GM12878 (cell line): ENCODE results near the gene TMEM120B. TPM values are rescaled to one million over a fixed set of nuclear protein-coding genes. Genes with fewer than 3 reads are reported as not detected.

Experiments used
- ATAC-seq: fragments of 200-7000 bp; cut with Tn5 transposase; 3 replicates; pipeline ENCODE4 v1.9.1; 2020; ENCODE audit warnings: mild to moderate bottlenecking, moderate library complexity
- BruUV-seq: library from RNA; stranded (reverse); fragments of 400-500 nt; replicated peaks from 2 replicates; lab custom pipeline; 2021; lab: Mats Ljungman, UMichigan
- CTCF ChIA-PET: fragments of 300-600 bp; sonication (Branson Sonifier 250); formaldehyde crosslinking; extraction: SDS; loops from one replicate; lab custom pipeline; 2021; ENCODE audit warnings: inconsistent platforms; lab: Yijun Ruan, JAX
- POLR2A ChIA-PET: fragments of 350-600 bp; formaldehyde crosslinking; extraction: SDS; loops from one replicate; lab custom pipeline; 2021; ENCODE audit warnings: inconsistent platforms; lab: Charles Lee
- RAD21 ChIA-PET: fragments of 300-600 bp; sonication (Branson Sonifier 250); formaldehyde crosslinking; loops from one replicate; lab custom pipeline; 2023; ENCODE audit warnings: antibody characterized with exemption; ENCODE audit not compliant: unreplicated experiment; lab: Charles Lee
- SMC1A ChIA-PET: fragments of 300-600 bp; sonication (Branson Sonifier 250); formaldehyde crosslinking; loops from one replicate; lab custom pipeline; 2023; ENCODE audit not compliant: unreplicated experiment, uncharacterized antibody; lab: Charles Lee
- DNase-seq: peaks from one replicate; pipeline ENCODE4 v3.0.0-alpha.2; 2011; ENCODE audit warnings: low read depth, low spot score
- FAIRE-seq: peaks from 3 replicates; lab custom pipeline; 2011; peaks lifted over from hg19 to GRCh38; lab: Jason Lieb, UNC
- H2AFZ ChIP-seq: 2 replicates; pipeline ENCODE4 v1.6.0; 2011; ENCODE audit warnings: low read depth, low read length, control low read depth; ENCODE audit not compliant: control insufficient read depth
- H3K27ac ChIP-seq: 2 replicates; pipeline ENCODE4 v1.5.1; 2011; ENCODE audit warnings: control low read depth; ENCODE audit not compliant: control insufficient read depth, insufficient read depth
- H3K27me3 ChIP-seq, 2 experiments: replicated peaks in 1 of 2; 2 replicates each; pipeline versions ENCODE4 v1.6.0 to v1.6.1; 2011; ENCODE audit warnings: low read length in 1 of 2; ENCODE audit not compliant: control insufficient read depth in 2 of 2, insufficient read depth in 2 of 2
- H3K36me3 ChIP-seq, 2 experiments: 2 replicates each; pipeline ENCODE4 v1.5.1; 2011; ENCODE audit warnings: low read length in 1 of 2; ENCODE audit not compliant: control insufficient read depth in 2 of 2, insufficient read depth in 2 of 2
- H3K4me1 ChIP-seq: 2 replicates; pipeline ENCODE4 v1.6.1; 2011; ENCODE audit warnings: mild to moderate bottlenecking, low read length, moderate library complexity, mixed read lengths; ENCODE audit not compliant: control insufficient read depth, insufficient read depth
- H3K4me2 ChIP-seq: 2 replicates; pipeline ENCODE4 v1.6.0; 2011; ENCODE audit warnings: control low read depth; ENCODE audit not compliant: control insufficient read depth, insufficient read depth
- H3K4me3 ChIP-seq: fragments of 200-600 bp; sonication (generic); 2 replicates; pipeline ENCODE4 v1.5.1; 2016
- H3K79me2 ChIP-seq: 2 replicates; pipeline ENCODE4 v1.6.0; 2011; ENCODE audit warnings: low read length; ENCODE audit not compliant: control insufficient read depth, insufficient read depth
- H3K9ac ChIP-seq: 2 replicates; pipeline ENCODE4 v1.8.0; 2011; ENCODE audit warnings: low read length, control low read depth, mixed read lengths; ENCODE audit not compliant: control insufficient read depth, insufficient read depth
- H3K9me3 ChIP-seq: replicated peaks from 3 replicates; pipeline ENCODE4 v1.5.1; 2011; ENCODE audit warnings: mild to moderate bottlenecking, low read length; ENCODE audit not compliant: control insufficient read depth, insufficient read depth
- H4K20me1 ChIP-seq: 2 replicates; pipeline ENCODE4 v1.6.0; 2011; ENCODE audit not compliant: control insufficient read depth, insufficient read depth
- ASH2L ChIP-seq: fragments of 300-600, 200-600 bp; sonication (generic); IDR thresholded peaks from 2 replicates; pipeline ENCODE4 v1.6.1; 2017; ENCODE audit warnings: low read depth, mild to moderate bottlenecking, borderline replicate concordance
- BHLHE40 ChIP-seq, 2 experiments: fragments of 450-650 bp in 1 of 2; IDR thresholded peaks; 2 replicates each; pipeline ENCODE4 v1.6.1; 2011 to 2017; ENCODE audit warnings: low read depth in 2 of 2, borderline replicate concordance in 1 of 2, improper control_type of control experiment in 1 of 2, low read length in 1 of 2, mild to moderate bottlenecking in 1 of 2
- BRCA1 ChIP-seq: IDR thresholded peaks from 2 replicates; pipeline ENCODE4 v1.6.1; 2011; ENCODE audit warnings: low read depth, low read length, improper control_type of control experiment
- CBX5 ChIP-seq: sonication (generic); IDR thresholded peaks from 2 replicates; pipeline ENCODE4 v1.6.1; 2016; ENCODE audit warnings: low read depth, moderate library complexity, mild to moderate bottlenecking, inconsistent platforms
- CREB1 ChIP-seq: IDR thresholded peaks from 2 replicates; pipeline ENCODE4 v1.6.1; 2012; ENCODE audit warnings: low read depth, mild to moderate bottlenecking, inconsistent platforms
- GABPA ChIP-seq: IDR thresholded peaks from 2 replicates; pipeline ENCODE4 v1.6.1; 2014; ENCODE audit warnings: antibody characterized with exemption, low read depth, mild to moderate bottlenecking, inconsistent platforms
- HCFC1 ChIP-seq: fragments of 150-350 bp; IDR thresholded peaks from 2 replicates; pipeline ENCODE4 v1.6.1; 2014; ENCODE audit warnings: low read length
- HSF1 ChIP-seq: fragments of 150-350 bp; IDR thresholded peaks from 2 replicates; pipeline ENCODE4 v1.6.1; 2014; ENCODE audit warnings: mild to moderate bottlenecking, low read depth, low read length
- KLF5 ChIP-seq: fragments of 450-650 bp; IDR thresholded peaks from 2 replicates; pipeline ENCODE4 v1.6.1; 2014; ENCODE audit warnings: mild to moderate bottlenecking; ENCODE audit not compliant: partially characterized antibody
- POLR2AphosphoS5 ChIP-seq: IDR thresholded peaks from 2 replicates; pipeline ENCODE4 v1.6.1; 2011; ENCODE audit warnings: mild to moderate bottlenecking, low read length, inconsistent platforms
- REST ChIP-seq: IDR thresholded peaks from 2 replicates; pipeline ENCODE4 v1.6.1; 2012; ENCODE audit warnings: mild to moderate bottlenecking, low read depth, low read length
- SIX5 ChIP-seq: IDR thresholded peaks from 2 replicates; pipeline ENCODE4 v1.6.1; 2011; ENCODE audit warnings: mild to moderate bottlenecking, low read depth, low read length, moderate library complexity; ENCODE audit not compliant: severe bottlenecking
- SKIL ChIP-seq: fragments of 450-650 bp; IDR thresholded peaks from 2 replicates; pipeline ENCODE4 v1.6.1; 2017; ENCODE audit warnings: mild to moderate bottlenecking, low read depth, inconsistent platforms; ENCODE audit not compliant: poor library complexity, severe bottlenecking
- TBL1XR1 ChIP-seq: IDR thresholded peaks from 2 replicates; pipeline ENCODE4 v1.6.1; 2012; ENCODE audit warnings: low read depth, low read length, improper control_type of control experiment
- WGBS: methylation state at CpG from one replicate; pipeline ENCODE4 v1.1.6; 2016; ENCODE audit warnings: low lambda C conversion rate; ENCODE audit not compliant: insufficient replicate concordance, insufficient coverage; ENCODE audit errors: missing lambda C conversion rate; 5-methylcytosine and 5-hydroxymethylcytosine counted together
- in situ Hi-C: fragments of 300-500 bp; cut with MboI; formaldehyde crosslinking; loops from 9 replicates; pipeline ENCODE4 v1.14.3; 2018; ENCODE audit warnings: mixed read lengths
- intact Hi-C: fragments of 100-400 bp; cut with micrococcal nuclease; formaldehyde crosslinking; loops from one replicate; pipeline ENCODE4 v1.14.2; 2022; ENCODE audit not compliant: unreplicated experiment
- polyA plus RNA-seq, 11 experiments: library from polyadenylated mRNA; depleted of rRNA in 4 of 11; unstranded in 6 of 11; stranded (reverse) in 5 of 11; fragments of >200 nt; fragmentation: Nextera tagmentation in 4 of 11; fragmentation: Illumina TruSeq in 1 of 11; extraction: Ambion mirVana in 4 of 11; extraction: Trizol in 1 of 11; gene quantifications; 1 replicate in 1 of 11; 2 replicates in 10 of 11; pipeline versions ENCODE4 v1.2.1 to v1.2.3, GENCODE V29; 2011 to 2016; ENCODE audit warnings: inconsistent platforms in 2 of 11, missing spikeins in 2 of 11, low read depth in 1 of 11
- total RNA-seq, 4 experiments: library from RNA; depleted of rRNA in 3 of 4; stranded (reverse); fragments of >200 nt in 3 of 4; fragmentation: Illumina TruSeq in 1 of 4; extraction: Trizol in 1 of 4; gene quantifications; 2 replicates each; pipeline versions ENCODE4 v1.2.1 to v1.2.3, GENCODE V29; 2013 to 2021

Gene TMEM120B
- total and polyA plus RNA-seq, 10 of the 15 experiments (the other 5 are each of a cell fraction or from before 2014, with no cell fraction given) = 4.0 to 26.2 (median 9.2) TPM

- TF ChIP-seq HSF1 = no peak
These were observed 86.2 kb downstream of the TMEM120B start (continued) for GRCh38 chr12:121798787-121799155.

- in situ Hi-C loops = loop anchor here (5.0 kb wide), 1 partner anchor 88 kb away; the partner anchor contains the start of gene PSMD9
- ChIA-PET RAD21 (interaction anchor here (1.2 to 11.7 kb wide), 2 partner anchors 8 to 30 kb away, joined by 3 to 395 read pairs; partner anchors contain the start of gene SETD1B), SMC1A (interaction anchor here (1.1 to 10.5 kb wide), 4 partner anchors 8 to 89 kb away, joined by 3 to 226 read pairs (median 6); partner anchors contain the start of genes PSMD9 and SETD1B), CTCF (interaction anchor here (1.1 to 16.2 kb wide), 6 partner anchors 8 to 119 kb away, joined by 3 to 565 read pairs (median 47); partner anchors contain the start of genes CFAP251, PSMD9 and SETD1B), POLR2A (interaction anchor here (0.5 to 10.1 kb wide), 4 partner anchors 7 to 726 kb away, joined by 3 to 155 read pairs (median 26); partner anchors contain the start of gene RHOF)
- no TSS peak for BruUV-seq
- H4K20me1 ChIP-seq = no peaks in the 10 kb centered on the region; the same call in 1 of the 2 replicates
- peak overlapping the region; percentile 99 for H3K4me3 ChIP-seq
- peak; percentile 6 for ATAC-seq
- no peaks in the 10 kb centered on the region for H3K27me3 ChIP-seq
- 29% methylated on average over 18 of the region's 30 CpGs for WGBS
- no peak overlapping the region; the same call in 1 of the 2 replicates for H2AFZ ChIP-seq
- intact Hi-C loops = no loop called here
- peak overlapping the region; percentile 88 for H3K4me2 ChIP-seq
- H3K9ac ChIP-seq = peak overlapping the region; percentile 100
- peaks cover 10 to 15% of the 10 kb centered on the region in 2 experiments; a peak in 3 of 4 replicates for H3K36me3 ChIP-seq
- H3K79me2 ChIP-seq = peaks cover 50% of the 10 kb centered on the region
- H3K4me1 ChIP-seq = peaks cover 20% of the 10 kb centered on the region
- no peaks in the 10 kb centered on the region for H3K9me3 ChIP-seq
- no peak for DNase-seq
- peak; percentile 52 for FAIRE-seq
- H3K27ac ChIP-seq = peak overlapping the region; percentile 97
- TF ChIP-seq POLR2AphosphoS5 (no peak; the same call in 1 of the 2 replicates), SKIL (no peak), BRCA1 (no peak), CREB1 (no peak), REST (no peak), SIX5 (no peak), BHLHE40 (IDR thresholded peaks at IDR 0.05; ENCODE audit: borderline replicate concordance in 1 of 2, low read depth in 2 of 2, low read length in 1 of 2) (no peak), KLF5 (no peak), GABPA (no peak), TBL1XR1 (no peak), ASH2L (no peak), HCFC1 (no peak), CBX5 (no peak)
These were observed 86.7 kb downstream of the TMEM120B start for GRCh38 chr12:121799156-121799841.
